ENCODE measurements around the gene MED25.

- no peak for TF ChIP-seq MAX (CRISPR knock-in tag; IDR thresholded peaks at IDR 0.05)
- no peak for TF ChIP-seq CTCF (IDR thresholded peaks at IDR 0.05)
- TF ChIP-seq STAT6 (CRISPR knock-in tag; conservative IDR thresholded peaks at IDR 0.05; ENCODE audit: low read depth) = no peak
- TF ChIP-seq TEAD4 (CRISPR knock-in tag; IDR thresholded peaks at IDR 0.05) = no peak
- TF ChIP-seq ZBTB21 (CRISPR knock-in tag; IDR thresholded peaks at IDR 0.05; ENCODE audit: borderline replicate concordance) = no peak
- TF ChIP-seq ZBTB43 (CRISPR knock-in tag; IDR thresholded peaks at IDR 0.05) = no peak
- no peak for TF ChIP-seq NR1H2 (CRISPR knock-in tag; IDR thresholded peaks at IDR 0.05)
- TF ChIP-seq CREB1 (CRISPR knock-in tag; IDR thresholded peaks at IDR 0.05) = no peak
- no peak for TF ChIP-seq NR3C1 (CRISPR knock-in tag; conservative IDR thresholded peaks at IDR 0.05; ENCODE audit: low read depth)
- peak; percentile 62 for TF ChIP-seq PRDM15 (CRISPR knock-in tag; IDR thresholded peaks at IDR 0.05)
- TF ChIP-seq ERG (CRISPR knock-in tag; IDR thresholded peaks at IDR 0.05) = no peak
These were observed 16.0 kb upstream of the MED25 start for GRCh38 chr19:49801966-49802661.

Data from WTC11 (cell line).